Epithelial cell of esophagus (primary cell): ENCODE measurements around the gene DCXR.

ENCODE experiments used
- DNase-seq: peaks from one replicate; pipeline ENCODE4 v3.0.0; 2010; ENCODE audit warnings: low read depth
- H3K4me3 ChIP-seq: 2 replicates; pipeline ENCODE4 v1.5.1; 2011; ENCODE audit warnings: mild to moderate bottlenecking, low read length, control low read depth
- CTCF ChIP-seq: IDR thresholded peaks from 2 replicates; pipeline ENCODE4 v1.5.1; 2011; ENCODE audit warnings: low read depth, mild to moderate bottlenecking, low read length, control low read depth, inconsistent platforms; ENCODE audit not compliant: insufficient read depth; ENCODE audit errors: missing control alignments

Gene DCXR

GRCh38 chr17:81990836-81991683, 46.4 kb downstream of the DCXR start:
- no peak overlapping the region for H3K4me3 ChIP-seq
- TF ChIP-seq CTCF, result no peak
- DNase-seq, result no peak

GRCh38 chr17:81987161-81987770, 50.2 kb downstream of the DCXR start:
- TF ChIP-seq CTCF, result no peak

GRCh38 chr17:81986606-81987005, 50.9 kb downstream of the DCXR start:
- no peak for TF ChIP-seq CTCF
- DNase-seq, result no peak
- H3K4me3 ChIP-seq, result no peak overlapping the region

More at GRCh38 chr17:81987161-81987770, 50.2 kb downstream of the DCXR start:
- DNase-seq, result no peak
- no peak overlapping the region for H3K4me3 ChIP-seq
